Ishikawa (cell line): ENCODE measurements around the gene HELZ.

Source experiments
- CEBPB ChIP-seq: IDR thresholded peaks from 2 replicates; pipeline ENCODE4 v1.6.1; 2012
- CREB1 ChIP-seq: IDR thresholded peaks from 2 replicates; pipeline ENCODE4 v1.6.1; 2012; ENCODE audit warnings: low read depth
- EGR1 ChIP-seq: IDR thresholded peaks from 2 replicates; pipeline ENCODE4 v1.6.1; 2012
- EP300 ChIP-seq: IDR thresholded peaks from 2 replicates; pipeline ENCODE4 v1.6.1; 2012; ENCODE audit warnings: borderline replicate concordance
- FOXM1 ChIP-seq: IDR thresholded peaks from 2 replicates; pipeline ENCODE4 v1.6.1; 2012; ENCODE audit warnings: low read depth, borderline replicate concordance
- NFIC ChIP-seq: IDR thresholded peaks from 2 replicates; pipeline ENCODE4 v1.6.1; 2012
- RAD21 ChIP-seq: IDR thresholded peaks from 2 replicates; pipeline ENCODE4 v1.6.1; 2012; ENCODE audit warnings: low read depth
- TAF1 ChIP-seq: IDR thresholded peaks from 2 replicates; pipeline ENCODE4 v1.6.1; 2012; ENCODE audit warnings: low read depth, mild to moderate bottlenecking
- TCF12 ChIP-seq: IDR thresholded peaks from 2 replicates; pipeline ENCODE4 v1.6.1; 2012; ENCODE audit warnings: low read depth
- TEAD4 ChIP-seq: IDR thresholded peaks from 2 replicates; pipeline ENCODE4 v1.6.1; 2012
- YY1 ChIP-seq: IDR thresholded peaks from 2 replicates; pipeline ENCODE4 v1.6.1; 2012; ENCODE audit warnings: low read depth
- ZBTB7A ChIP-seq: IDR thresholded peaks from 2 replicates; pipeline ENCODE4 v1.6.1; 2012; ENCODE audit warnings: low read depth
- TF ChIP-seq, protein P1 (sequence below): IDR thresholded peaks from 2 replicates; pipeline ENCODE4 v1.6.1; 2012; ENCODE audit warnings: low read depth, mild to moderate bottlenecking
- TF ChIP-seq, protein P2 (sequence below): IDR thresholded peaks from 2 replicates; pipeline ENCODE4 v1.6.1; 2012
- TF ChIP-seq, protein P3 (sequence below): IDR thresholded peaks from 2 replicates; pipeline ENCODE4 v1.6.1; 2012

The HELZ gene

DNA sequence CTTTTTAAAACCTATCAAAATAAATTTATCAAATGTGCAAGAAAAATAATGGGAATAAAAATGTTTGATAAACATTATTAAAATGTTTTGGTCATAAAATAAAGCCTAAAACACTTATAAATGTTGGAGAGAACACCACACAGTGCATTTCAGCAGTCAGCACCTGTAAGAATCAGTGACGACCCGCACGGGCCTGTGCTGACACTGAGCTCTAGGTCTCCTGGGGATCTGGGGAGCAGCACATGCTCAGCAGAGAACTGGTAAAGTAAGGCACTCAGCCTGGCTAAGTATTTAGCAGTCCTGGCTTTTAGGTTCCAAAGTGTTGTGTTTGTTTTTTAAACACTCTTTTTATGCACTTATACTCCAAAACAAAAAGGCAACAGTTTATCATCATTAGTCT, 46.9 kb downstream of the HELZ start:
- TF ChIP-seq YY1 (no peak), TCF12 (no peak), FOXM1 (no peak)
- TF ChIP-seq, protein P1, sequence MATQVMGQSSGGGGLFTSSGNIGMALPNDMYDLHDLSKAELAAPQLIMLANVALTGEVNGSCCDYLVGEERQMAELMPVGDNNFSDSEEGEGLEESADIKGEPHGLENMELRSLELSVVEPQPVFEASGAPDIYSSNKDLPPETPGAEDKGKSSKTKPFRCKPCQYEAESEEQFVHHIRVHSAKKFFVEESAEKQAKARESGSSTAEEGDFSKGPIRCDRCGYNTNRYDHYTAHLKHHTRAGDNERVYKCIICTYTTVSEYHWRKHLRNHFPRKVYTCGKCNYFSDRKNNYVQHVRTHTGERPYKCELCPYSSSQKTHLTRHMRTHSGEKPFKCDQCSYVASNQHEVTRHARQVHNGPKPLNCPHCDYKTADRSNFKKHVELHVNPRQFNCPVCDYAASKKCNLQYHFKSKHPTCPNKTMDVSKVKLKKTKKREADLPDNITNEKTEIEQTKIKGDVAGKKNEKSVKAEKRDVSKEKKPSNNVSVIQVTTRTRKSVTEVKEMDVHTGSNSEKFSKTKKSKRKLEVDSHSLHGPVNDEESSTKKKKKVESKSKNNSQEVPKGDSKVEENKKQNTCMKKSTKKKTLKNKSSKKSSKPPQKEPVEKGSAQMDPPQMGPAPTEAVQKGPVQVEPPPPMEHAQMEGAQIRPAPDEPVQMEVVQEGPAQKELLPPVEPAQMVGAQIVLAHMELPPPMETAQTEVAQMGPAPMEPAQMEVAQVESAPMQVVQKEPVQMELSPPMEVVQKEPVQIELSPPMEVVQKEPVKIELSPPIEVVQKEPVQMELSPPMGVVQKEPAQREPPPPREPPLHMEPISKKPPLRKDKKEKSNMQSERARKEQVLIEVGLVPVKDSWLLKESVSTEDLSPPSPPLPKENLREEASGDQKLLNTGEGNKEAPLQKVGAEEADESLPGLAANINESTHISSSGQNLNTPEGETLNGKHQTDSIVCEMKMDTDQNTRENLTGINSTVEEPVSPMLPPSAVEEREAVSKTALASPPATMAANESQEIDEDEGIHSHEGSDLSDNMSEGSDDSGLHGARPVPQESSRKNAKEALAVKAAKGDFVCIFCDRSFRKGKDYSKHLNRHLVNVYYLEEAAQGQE, result no peak

DNA sequence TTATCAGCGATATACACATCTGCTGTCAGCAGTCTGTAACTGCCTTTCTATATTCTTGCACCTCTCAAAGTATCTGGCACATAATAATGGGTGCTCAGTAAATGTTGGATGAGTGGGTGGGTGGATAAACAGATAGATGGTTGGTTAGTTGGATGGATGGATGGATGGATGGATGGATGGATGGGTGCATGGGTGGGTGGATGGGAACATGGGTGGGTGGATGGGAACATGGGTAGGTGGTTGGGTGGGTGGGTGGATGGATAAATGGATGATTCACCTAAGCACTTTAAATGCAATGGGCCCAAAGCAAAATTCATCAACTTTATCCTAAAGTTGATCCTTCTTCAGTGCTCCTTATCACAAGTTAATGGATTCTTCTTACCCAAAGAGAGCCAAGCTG, 48.6 kb downstream of the HELZ start:
- no peak for TF ChIP-seq TCF12
- no peak for TF ChIP-seq CREB1
- no peak for TF ChIP-seq YY1
- TF ChIP-seq EP300, result no peak
- TF ChIP-seq ZBTB7A, result no peak
- no peak for TF ChIP-seq TAF1
- TF ChIP-seq CEBPB, result no peak
- TF ChIP-seq, protein P2, sequence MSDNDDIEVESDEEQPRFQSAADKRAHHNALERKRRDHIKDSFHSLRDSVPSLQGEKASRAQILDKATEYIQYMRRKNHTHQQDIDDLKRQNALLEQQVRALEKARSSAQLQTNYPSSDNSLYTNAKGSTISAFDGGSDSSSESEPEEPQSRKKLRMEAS, result no peak

DNA sequence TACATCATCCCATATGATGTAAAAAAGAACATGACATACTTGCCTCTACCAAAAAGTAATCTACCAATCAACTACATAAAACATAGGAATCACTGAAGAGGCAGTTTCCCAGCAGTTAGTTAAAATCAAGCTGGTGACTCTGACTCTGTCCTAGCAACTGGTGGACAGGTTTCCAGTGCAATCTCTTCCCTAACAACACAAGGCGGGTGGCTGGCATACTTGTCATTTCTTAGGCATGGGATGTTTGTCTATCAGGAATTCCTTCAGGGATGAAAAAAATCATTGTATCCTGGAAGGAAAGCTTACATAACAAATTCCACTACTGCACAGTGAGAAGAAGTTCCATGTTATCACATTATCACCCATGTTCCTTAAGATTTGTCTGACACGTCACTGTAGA, 50.9 kb downstream of the HELZ start:
- TF ChIP-seq, protein P1, result no peak
- TF ChIP-seq EP300 (no peak), YY1 (no peak), RAD21 (no peak), CEBPB (no peak), NFIC (no peak), TCF12 (no peak), CREB1 (no peak), ZBTB7A (no peak), FOXM1 (no peak), EGR1 (no peak), TEAD4 (no peak), TAF1 (no peak)
- TF ChIP-seq, protein P2, result no peak
- TF ChIP-seq, protein P3, sequence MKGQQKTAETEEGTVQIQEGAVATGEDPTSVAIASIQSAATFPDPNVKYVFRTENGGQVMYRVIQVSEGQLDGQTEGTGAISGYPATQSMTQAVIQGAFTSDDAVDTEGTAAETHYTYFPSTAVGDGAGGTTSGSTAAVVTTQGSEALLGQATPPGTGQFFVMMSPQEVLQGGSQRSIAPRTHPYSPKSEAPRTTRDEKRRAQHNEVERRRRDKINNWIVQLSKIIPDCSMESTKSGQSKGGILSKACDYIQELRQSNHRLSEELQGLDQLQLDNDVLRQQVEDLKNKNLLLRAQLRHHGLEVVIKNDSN, result no peak

DNA sequence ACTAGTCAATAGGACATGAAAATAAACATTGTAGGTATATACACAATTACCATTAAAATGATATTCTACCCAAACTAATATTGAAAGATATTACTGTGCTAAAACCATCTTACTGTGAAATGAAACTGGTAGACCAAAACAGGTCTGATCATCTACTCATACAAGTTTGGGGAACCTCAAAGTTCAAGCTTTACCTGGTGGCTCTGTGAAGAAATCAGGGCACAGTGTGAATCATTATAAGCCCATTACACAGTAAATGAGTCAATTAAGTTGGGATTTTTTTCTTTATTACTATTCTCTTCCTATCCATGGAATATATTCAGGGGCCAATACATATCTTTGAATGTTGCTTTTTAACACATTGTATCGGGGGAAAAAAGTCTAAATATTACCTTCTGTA, 57.1 kb downstream of the HELZ start:
- TF ChIP-seq NFIC (no peak), TEAD4 (no peak), EGR1 (no peak), TCF12 (no peak), FOXM1 (no peak), TAF1 (no peak), RAD21 (no peak), ZBTB7A (no peak), CEBPB (no peak), EP300 (no peak), CREB1 (no peak), YY1 (no peak)
- TF ChIP-seq, protein P2, result no peak
- TF ChIP-seq, protein P3, result no peak
- TF ChIP-seq, protein P1, result no peak

DNA sequence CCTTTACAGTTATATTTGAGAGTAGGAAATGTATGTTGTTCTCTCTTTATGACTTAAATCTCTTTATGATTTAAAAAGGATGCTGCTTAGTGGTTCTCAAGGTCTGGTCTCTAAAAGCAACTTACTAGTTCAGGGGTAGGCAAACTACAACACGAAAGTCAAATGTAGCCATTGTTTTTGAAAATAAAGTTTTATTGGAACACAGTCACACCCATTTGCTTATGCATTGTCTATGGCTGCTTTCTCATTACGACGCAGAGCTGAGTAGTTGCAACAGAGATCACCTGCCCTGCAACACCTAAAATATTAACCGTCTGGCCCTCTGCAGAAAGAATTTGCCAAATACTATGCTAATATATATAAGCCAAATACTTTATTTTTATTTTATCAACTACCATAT, 58.2 kb downstream of the HELZ start:
- TF ChIP-seq YY1 (no peak), CREB1 (no peak), EGR1 (no peak), CEBPB (no peak), ZBTB7A (no peak), RAD21 (no peak), TEAD4 (no peak), TCF12 (no peak), NFIC (no peak), TAF1 (no peak), FOXM1 (no peak), EP300 (no peak)
- TF ChIP-seq, protein P1, result no peak
- TF ChIP-seq, protein P2, result no peak
- TF ChIP-seq, protein P3, result no peak
